ENCODE results near the gene MICAL3.

DNA sequence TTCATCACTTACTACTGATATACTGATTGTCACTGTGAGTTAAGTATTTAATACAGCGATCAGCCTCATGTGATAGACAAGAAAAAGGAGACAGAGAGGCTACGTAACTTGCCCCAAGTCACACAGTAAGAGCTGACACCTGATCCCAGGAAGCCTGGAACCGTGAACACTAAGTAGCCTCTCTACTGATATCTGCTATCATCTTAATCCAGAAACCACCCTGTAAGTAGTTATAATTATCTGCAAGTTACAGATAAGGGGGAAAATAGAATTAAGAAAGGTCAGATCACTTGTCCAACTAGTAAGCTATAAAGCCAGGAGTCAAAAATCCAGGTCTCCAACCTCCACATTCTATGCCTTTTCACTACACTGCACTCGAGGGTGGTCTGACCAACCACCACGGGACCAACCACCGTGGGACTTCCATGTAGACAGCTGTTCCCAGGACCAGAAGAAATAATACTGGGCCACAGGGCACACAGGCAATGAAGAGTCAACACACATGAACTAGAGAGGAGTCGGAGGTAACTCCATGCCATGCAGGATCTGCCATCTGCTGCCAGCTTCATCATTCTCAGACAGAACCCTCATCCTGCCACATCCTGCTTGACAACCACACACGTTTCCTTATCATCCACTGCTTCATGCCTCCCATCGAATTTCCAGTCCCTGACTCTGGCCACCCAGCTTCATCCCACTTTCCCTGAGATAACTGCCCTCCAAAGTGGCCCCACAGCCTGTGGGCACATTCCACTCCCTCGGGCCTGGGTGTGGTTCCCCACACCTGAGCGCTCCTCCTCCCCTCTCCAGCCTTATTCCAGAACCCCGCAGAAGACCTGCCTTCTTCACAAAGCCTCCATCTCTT, 58.6 kb downstream of the MICAL3 start:
- TF ChIP-seq, protein P1, sequence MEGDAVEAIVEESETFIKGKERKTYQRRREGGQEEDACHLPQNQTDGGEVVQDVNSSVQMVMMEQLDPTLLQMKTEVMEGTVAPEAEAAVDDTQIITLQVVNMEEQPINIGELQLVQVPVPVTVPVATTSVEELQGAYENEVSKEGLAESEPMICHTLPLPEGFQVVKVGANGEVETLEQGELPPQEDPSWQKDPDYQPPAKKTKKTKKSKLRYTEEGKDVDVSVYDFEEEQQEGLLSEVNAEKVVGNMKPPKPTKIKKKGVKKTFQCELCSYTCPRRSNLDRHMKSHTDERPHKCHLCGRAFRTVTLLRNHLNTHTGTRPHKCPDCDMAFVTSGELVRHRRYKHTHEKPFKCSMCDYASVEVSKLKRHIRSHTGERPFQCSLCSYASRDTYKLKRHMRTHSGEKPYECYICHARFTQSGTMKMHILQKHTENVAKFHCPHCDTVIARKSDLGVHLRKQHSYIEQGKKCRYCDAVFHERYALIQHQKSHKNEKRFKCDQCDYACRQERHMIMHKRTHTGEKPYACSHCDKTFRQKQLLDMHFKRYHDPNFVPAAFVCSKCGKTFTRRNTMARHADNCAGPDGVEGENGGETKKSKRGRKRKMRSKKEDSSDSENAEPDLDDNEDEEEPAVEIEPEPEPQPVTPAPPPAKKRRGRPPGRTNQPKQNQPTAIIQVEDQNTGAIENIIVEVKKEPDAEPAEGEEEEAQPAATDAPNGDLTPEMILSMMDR (IDR thresholded peaks at IDR 0.05), result no peak
- TF ChIP-seq POLR2A (IDR thresholded peaks at IDR 0.05), result no peak
